Jurkat, Clone E6-1 (cell line): Measurements from ENCODE around the gene TMEM120B.

ENCODE experiments used
- DNase-seq: peaks from one replicate; pipeline ENCODE4 v3.0.0-alpha.2; 2011; ENCODE audit warnings: low read depth, low spot score
- H3K4me3 ChIP-seq: 2 replicates; pipeline ENCODE4 v1.5.1; 2011; ENCODE audit warnings: mild to moderate bottlenecking, low read length, control low read depth, moderate library complexity

The TMEM120B gene

DNA sequence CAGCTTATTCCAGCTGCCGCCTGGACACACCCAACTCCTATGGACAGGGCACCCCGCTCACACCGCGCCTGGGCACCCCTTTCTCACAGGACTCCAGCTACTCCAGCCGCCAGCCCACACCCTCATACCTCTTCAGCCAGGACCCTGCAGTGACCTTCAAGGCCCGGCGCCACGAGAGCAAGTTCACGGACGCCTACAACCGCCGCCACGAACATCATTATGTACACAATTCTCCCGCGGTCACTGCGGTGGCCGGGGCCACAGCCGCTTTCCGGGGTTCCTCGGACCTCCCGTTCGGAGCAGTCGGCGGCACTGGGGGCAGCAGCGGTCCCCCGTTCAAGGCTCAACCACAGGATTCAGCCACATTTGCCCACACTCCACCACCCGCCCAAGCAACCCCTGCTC, 97.2 kb downstream of the TMEM120B start:
- no peak for DNase-seq
- no peak overlapping the region for H3K4me3 ChIP-seq

DNA sequence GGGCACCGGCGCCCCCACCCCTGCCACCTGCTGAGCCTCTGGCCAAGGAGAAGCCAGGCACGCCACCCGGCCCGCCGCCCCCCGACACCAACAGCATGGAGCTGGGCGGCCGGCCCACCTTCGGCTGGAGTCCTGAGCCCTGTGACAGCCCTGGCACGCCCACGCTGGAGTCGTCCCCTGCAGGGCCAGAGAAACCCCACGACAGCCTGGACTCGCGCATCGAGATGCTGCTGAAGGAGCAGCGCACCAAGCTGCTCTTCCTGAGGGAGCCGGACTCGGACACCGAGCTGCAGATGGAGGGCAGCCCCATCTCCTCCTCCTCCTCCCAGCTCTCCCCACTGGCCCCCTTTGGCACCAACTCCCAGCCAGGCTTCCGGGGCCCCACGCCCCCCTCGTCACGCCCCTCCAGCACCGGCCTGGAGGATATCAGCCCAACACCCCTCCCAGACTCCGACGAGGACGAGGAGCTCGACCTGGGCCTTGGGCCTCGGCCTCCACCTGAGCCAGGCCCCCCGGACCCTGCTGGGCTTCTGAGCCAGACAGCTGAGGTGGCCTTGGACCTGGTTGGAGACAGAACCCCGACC, 97.8 kb downstream of the TMEM120B start:
- H3K4me3 ChIP-seq, result no peak overlapping the region
- DNase-seq, result no peak

DNA sequence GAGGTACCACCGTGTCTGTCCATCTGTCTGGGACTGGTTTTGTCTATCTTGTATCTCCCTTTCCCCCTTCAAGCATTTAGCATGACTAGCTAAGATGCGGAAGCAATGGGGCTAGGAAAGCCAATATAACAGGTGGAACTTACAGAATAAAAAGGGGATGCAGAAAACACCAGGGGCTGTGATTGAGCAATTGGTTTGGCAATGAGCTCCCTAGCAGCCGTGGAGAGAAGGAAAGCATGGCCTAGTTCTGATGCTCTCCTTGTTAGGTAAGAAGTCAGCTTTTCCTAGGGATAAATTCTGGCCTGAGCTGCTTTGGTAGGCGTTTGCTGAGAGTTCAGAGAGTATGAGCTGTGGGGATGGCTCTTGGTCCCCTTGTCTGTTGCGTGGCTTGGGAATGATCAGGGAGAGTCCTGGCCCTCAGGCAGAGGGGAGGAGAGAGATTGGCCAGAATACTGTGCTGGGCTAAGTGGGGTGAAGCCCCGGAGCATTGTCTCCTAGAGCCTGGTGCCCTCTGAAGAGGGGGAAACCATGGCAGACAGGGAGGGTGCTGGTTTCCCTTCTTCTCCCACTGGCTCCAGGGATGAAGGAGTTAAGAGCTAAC, 98.4 kb downstream of the TMEM120B start:
- peak overlapping the region; percentile 57 for H3K4me3 ChIP-seq

DNA sequence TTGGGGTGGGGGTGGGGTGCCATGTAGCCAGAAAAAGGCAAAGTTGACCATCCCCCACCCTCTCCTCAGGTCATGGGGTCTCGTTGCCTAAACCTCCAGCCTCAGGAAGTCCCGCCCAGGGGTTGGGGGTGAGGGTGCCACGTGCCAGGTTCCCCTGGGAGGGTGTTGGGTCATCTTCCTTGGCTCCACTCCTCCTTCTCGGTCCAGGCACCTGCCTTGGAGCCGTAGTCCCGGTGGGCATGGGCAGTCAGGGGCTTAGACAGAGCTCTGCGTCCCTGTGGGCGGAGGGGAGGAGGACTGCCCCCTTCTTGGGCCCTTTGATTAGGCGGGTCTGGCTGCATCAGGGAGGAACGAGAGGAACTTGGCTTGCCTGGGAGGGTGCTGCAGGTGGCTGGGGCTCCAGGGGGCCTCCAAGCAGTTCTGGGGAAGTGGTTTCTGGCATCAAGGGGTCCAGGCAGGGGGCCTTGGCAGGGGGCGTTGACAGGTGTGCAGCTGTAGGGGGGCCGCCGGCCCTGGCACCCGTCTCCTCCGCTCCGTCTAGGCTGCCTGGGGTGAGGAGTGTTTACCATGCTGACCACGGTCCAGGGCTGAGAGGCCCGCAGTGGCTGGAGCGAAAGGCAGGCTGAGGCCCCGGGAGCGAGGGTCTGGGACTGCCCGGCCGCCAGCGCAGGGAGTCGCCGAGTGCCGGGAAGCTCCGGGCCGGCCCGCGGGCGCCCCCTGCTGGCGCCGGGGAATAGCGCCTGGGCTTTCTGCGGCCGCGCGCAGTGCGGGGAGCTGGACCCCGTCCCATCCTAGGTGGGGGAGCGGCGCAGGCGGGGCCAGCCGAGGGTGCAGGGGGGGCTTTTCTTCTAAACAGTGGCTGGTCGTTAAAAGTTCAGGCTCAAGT, 99.1 kb downstream of the TMEM120B start:
- DNase-seq, result peak; percentile 83
- H3K4me3 ChIP-seq, result peak overlapping the region; percentile 57

More for the DNA sequence above, 98.4 kb downstream of the TMEM120B start:
- no peak for DNase-seq

DNA sequence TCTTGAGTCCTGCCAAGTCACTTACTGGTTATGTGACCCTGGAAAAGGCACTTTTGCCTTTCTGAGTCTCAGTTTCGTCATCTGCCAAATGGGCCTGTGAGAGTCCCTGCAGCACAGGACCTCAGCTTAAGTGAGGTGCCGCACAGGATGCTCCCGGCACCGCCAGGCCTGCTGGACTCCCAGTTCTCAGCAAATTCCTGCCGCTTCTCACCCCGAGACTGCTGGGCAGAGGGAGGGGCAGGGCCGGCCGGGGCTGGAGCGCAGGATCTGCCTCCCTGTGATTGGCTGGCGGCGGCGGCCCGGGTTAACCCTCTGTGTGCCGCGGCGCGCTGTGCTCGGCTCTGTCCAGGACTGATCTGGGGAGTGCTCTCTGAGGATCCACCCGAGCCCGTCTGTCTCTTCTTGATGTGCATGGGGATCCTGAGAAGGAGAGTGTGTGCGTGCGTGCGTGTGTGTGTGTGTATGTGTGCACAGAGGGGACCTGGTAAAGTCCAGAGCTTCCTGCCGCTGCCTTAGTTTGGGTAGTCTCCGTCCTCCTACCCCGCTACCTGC, 99.8 kb downstream of the TMEM120B start:
- DNase-seq, result no peak
- peak overlapping the region; percentile 57 for H3K4me3 ChIP-seq

DNA sequence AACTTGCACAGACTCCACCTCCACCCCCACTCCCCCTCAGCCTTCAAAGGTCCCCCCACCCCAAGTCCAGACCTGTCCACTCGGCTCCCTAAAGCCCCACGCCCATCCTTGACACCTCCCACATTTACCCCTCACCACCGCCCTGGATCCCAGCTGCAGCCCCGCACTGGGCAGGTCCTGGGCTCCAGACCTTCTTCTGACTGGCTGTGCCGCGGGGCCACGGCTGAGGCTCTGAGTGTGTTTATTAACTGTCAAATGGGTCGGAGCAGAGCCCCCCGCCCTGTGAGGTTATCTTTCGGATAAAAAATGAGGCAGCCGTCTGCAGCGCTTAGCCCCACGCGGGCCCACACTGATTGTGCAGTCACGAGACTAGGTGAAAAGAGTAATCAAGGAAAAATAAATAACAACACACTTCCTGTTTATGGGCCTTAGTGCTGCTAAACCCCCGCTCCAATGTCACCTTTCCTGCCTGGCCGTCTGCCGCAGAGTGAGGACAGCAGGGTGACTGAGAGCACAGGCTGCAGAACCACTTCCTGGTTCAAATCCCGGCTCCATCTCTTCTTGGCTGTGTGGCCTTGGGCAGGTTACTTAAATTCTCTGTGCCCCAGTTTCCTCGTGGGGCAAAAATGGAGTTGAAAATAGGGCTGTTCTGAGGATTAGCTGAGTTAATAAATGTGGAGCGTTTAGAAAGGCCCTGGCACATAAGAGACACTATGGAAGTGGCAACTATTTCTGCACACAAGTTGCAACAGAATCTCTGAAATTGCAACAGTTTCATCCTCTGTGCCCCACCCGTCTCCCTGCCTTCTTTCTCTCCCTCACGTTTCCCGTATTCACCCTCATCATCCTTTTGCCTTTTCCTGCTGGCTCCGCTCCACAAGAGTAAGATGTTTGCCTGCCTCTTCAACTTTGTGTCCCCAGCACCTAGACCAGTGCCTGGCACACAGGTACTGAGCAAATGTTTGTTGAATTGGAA, 100.7 kb downstream of the TMEM120B start:
- no peak for DNase-seq
- no peak overlapping the region for H3K4me3 ChIP-seq

DNA sequence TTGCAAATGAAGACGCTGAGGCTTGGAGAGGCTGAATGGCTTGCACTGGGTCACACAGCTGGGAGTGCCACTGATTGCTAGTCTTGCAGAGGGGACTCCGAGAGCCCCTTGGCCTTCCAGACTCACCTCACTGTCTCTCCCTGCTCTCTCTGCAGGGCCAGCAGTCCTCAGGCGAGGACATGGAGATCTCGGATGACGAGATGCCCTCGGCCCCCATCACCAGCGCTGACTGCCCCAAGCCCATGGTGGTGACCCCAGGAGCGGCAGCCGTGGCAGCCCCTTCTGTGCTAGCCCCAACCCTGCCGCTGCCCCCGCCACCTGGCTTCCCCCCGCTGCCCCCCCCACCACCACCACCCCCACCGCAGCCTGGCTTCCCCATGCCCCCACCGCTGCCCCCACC, 101.4 kb downstream of the TMEM120B start:
- H3K4me3 ChIP-seq, result no peak overlapping the region
- DNase-seq, result no peak

DNA sequence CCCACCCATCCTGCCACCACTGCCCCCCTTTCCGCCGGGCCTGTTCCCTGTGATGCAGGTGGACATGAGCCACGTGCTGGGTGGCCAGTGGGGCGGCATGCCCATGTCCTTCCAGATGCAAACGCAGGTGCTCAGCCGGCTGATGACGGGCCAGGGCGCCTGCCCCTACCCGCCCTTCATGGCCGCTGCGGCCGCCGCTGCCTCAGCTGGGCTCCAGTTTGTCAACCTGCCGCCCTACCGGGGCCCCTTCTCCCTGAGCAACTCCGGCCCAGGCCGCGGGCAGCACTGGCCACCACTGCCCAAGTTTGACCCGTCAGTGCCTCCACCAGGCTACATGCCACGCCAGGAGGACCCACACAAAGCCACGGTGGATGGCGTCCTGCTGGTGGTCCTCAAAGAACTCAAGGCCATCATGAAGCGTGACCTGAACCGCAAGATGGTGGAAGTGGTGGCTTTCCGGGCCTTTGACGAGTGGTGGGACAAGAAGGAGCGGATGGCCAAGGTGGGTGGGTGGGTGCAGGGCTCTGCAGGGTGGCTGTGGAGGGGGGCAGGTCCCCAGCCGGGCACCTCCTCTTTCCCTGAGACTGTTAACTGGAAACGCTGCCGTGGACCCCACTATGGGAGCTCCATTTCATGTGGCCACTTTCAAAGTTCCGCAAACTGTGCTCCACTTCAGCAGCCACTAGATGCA, 102.0 kb downstream of the TMEM120B start:
- no peak overlapping the region for H3K4me3 ChIP-seq
- no peak for DNase-seq

DNA sequence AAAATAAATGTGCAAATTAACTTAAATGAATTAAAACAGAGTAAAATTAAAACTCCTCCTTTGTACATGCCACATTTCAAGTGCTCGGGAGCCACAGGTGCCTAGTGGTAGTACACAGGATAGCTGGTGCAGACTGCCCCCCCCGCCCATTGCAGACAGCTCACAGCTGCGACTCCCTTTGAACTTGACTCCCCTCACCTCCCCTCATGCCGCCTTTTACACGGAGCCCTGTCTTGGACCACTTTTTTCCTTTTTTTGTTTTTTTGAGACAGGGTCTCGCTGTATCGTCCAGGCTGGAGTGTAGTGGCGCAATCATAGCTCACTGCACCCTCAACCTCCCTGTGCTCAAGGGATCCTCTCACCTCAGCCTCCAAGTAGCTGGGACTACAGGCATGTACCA, 102.7 kb downstream of the TMEM120B start:
- H3K4me3 ChIP-seq, result no peak overlapping the region
- DNase-seq, result no peak

DNA sequence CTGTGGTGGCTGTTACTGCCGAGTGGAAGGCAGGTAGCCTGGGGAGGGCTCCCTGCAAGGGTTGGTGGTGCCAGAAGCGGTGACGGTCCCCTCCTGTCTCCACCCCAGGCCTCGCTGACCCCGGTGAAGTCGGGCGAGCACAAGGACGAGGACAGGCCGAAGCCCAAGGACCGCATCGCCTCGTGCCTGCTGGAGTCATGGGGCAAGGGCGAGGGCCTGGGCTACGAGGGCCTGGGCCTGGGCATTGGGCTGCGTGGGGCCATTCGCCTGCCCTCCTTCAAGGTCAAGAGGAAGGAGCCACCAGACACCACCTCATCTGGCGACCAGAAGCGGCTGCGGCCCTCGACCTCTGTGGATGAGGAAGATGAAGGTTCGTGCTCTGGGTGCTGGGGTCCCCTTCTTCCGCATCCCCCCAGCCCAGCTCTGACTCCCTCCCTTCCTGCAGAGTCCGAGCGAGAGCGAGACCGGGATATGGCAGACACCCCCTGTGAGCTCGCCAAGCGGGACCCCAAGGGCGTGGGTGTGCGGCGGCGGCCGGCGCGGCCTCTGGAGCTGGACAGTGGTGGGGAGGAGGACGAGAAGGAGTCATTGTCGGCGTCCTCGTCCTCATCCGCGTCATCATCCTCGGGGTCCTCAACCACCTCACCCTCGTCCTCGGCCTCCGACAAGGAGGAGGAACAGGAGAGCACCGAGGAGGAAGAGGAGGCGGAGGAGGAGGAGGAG, 104.5 kb downstream of the TMEM120B start:
- no peak for DNase-seq
- H3K4me3 ChIP-seq, result no peak overlapping the region

DNA sequence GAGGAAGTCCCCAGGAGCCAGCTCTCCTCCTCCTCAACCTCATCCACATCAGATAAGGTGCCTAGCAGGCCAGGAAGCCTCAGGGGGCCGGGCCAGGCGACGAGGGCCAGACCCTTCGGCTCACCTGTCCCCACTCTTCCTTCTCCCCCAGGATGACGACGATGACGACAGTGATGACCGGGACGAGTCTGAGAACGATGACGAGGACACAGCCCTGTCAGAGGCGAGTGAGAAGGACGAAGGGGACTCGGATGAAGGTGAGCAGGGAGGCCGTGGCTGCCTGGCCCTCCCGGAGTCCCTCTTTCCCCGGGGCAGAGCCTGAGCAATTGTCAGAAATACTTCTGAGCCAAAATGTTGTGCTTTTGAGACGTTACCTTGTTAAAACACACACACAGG, 105.1 kb downstream of the TMEM120B start:
- H3K4me3 ChIP-seq, result no peak overlapping the region
- no peak for DNase-seq

DNA sequence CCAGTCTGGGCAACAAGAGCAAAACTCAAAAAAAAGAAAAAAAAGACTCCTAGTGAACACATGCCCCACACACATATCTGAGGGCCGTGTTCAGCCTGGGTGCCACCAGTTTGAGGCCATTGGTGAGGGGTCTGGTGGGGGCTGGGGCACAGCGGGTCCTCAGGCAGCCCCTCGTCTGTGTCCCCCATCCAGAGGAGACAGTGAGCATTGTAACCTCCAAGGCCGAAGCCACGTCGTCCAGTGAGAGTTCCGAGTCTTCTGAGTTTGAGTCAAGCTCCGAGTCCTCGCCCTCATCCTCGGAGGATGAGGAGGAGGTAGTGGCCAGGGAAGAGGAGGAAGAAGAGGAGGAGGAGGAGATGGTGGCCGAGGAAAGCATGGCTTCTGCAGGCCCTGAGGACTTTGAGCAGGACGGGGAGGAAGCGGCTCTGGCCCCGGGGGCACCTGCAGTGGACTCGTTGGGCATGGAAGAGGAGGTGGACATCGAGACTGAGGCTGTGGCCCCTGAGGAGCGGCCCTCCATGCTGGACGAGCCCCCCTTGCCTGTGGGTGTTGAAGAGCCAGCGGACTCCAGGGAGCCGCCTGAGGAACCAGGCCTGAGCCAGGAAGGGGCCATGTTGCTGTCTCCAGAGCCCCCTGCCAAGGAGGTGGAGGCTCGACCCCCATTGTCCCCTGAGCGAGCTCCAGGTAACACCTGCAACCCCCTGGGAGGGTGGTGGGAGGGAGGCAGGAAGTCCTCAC, 106.8 kb downstream of the TMEM120B start:
- H3K4me3 ChIP-seq, result no peak overlapping the region
- no peak for DNase-seq

DNA sequence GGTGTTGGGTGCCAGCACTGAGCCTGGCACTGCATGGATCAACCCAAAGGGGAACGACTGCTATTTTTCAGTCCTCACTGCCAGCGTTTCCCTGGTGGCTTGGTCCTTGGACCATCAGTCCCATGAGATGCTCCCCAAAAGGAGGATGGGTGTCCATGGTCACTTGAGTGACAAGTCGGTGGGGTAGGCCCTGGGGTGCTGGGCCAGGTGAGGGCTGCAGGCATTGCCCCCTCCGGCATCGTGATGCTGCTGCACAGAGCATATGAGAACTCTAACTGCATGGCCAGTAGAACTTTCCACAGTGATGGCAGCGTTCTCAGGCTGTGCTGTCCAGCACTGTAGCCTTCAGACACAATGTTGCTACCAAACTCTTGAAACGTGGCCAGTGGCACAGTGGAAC, 107.5 kb downstream of the TMEM120B start:
- no peak overlapping the region for H3K4me3 ChIP-seq
- no peak for DNase-seq

DNA sequence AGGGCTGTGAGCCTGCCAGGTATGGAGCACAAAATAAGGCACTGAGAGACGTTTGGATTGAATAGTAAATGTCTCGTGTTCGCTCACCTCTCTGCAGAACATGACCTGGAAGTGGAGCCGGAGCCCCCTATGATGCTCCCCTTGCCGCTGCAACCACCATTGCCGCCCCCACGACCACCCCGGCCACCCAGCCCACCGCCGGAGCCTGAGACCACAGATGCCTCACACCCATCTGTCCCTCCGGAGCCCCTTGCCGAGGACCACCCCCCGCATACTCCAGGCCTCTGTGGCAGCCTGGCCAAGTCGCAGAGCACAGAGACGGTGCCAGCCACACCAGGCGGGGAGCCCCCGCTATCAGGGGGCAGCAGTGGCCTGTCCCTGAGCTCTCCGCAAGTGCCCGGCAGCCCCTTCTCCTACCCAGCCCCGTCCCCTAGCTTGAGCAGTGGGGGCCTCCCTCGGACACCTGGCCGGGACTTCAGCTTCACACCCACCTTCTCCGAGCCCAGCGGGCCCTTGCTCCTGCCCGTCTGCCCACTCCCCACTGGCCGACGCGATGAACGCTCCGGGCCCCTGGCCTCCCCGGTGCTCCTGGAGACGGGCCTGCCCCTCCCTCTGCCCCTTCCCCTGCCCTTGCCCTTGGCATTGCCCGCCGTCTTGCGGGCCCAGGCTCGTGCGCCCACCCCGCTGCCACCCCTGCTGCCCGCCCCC, 110.0 kb downstream of the TMEM120B start:
- H3K4me3 ChIP-seq, result no peak overlapping the region
- no peak for DNase-seq

DNA sequence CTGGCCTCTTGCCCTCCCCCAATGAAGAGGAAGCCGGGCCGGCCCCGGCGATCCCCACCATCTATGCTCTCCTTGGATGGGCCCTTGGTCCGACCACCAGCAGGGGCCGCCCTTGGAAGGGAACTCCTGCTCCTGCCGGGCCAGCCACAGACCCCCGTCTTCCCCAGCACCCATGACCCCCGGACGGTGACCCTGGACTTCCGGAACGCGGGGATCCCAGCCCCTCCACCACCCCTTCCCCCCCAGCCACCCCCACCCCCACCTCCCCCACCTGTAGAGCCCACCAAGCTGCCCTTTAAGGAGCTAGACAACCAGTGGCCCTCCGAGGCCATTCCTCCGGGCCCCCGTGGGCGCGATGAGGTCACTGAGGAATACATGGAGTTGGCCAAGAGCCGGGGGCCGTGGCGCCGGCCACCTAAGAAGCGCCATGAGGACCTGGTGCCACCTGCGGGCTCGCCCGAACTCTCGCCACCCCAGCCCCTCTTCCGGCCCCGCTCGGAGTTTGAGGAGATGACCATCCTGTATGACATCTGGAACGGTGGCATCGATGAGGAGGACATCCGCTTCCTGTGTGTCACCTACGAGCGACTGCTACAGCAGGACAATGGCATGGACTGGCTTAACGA, 110.7 kb downstream of the TMEM120B start:
- DNase-seq, result no peak
- no peak overlapping the region for H3K4me3 ChIP-seq

DNA sequence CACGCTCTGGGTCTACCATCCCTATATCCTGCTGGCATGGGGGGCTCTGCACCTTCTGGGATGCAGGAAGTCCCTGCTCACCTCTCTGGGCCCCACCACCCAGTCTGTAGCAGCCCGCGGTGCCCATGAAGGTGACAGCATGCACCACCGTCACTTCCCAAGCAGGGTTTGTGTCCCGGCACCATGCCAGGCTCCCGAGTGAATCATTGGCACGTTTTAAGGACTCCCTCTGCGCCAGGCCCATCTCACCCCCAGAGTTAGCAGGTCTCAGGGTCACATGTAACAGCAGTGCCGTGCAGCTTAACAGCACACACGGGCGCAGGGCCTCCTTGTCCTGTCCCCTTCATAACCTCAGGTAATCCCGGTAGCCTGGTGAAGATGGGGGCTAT, 111.2 kb downstream of the TMEM120B start:
- no peak for DNase-seq
- no peak overlapping the region for H3K4me3 ChIP-seq
